Activated T-helper 2 cell treated with anti-CD3 and anti-CD28 coated beads, Interferon-gamma antibody, Interleukin-2, Interleukin-4, amounts not matched to agents 10 μg/mL and 5 μg/mL and 100 μg/mL, durations not matched to agents 14 hours and 24 hours and 36 hours (primary cell): ENCODE results near the gene GJD4. TPM values are rescaled to one million over a fixed set of nuclear protein-coding genes. Genes with fewer than 3 reads are reported as not detected.

ENCODE experiments used
- DNase-seq: peaks from one replicate; pipeline ENCODE4 v3.0.0; 2021; ENCODE audit warnings: low spot score
- H3K27ac Mint-ChIP-seq: one replicate; pipeline ENCODE4 v1.8.0; 2021; ENCODE audit warnings: mixed read lengths
- H3K27me3 Mint-ChIP-seq: one replicate; pipeline ENCODE4 v1.8.0; 2021; ENCODE audit warnings: low read depth, mixed read lengths
- H3K36me3 Mint-ChIP-seq: one replicate; pipeline ENCODE4 v1.8.0; 2021; ENCODE audit warnings: low read depth, mixed read lengths
- H3K4me1 Mint-ChIP-seq: one replicate; pipeline ENCODE4 v1.8.0; 2021; ENCODE audit warnings: low read depth, mixed read lengths
- H3K4me3 Mint-ChIP-seq: one replicate; pipeline ENCODE4 v1.8.0; 2021; ENCODE audit warnings: low read depth, mild to moderate bottlenecking, moderate library complexity, mixed read lengths
- H3K9me3 Mint-ChIP-seq: one replicate; pipeline ENCODE4 v1.8.0; 2021; ENCODE audit warnings: mixed read lengths
- intact Hi-C: fragments of 100-400 bp; cut with micrococcal nuclease; formaldehyde crosslinking; loops from one replicate; pipeline ENCODE4 v1.15.1; 2023
- total RNA-seq: library from RNA; stranded (reverse); gene quantifications from 2 replicates; pipeline ENCODE4 v1.2.3, GENCODE V29; 2022

GJD4 gene
- total RNA-seq, 1 donor from 2014 or later: not detected

- intact Hi-C loops: no loop called here
- Mint-ChIP-seq H3K36me3 (no peaks in the 10 kb centered on the region), H3K27ac (no peak overlapping the region)
Measured at GRCh38 chr10:35581655-35582054, 23.5 kb upstream of the GJD4 start.

GRCh38 chr10:35584946-35585345 is 20.2 kb upstream of the GJD4 start:
- Mint-ChIP-seq H3K4me1 (no peaks in the 10 kb centered on the region), H3K27me3 (no peaks in the 10 kb centered on the region), H3K36me3 (no peaks in the 10 kb centered on the region), H3K4me3 (no peak overlapping the region), H3K9me3 (no peaks in the 10 kb centered on the region), H3K27ac (no peak overlapping the region)
- intact Hi-C loops: no loop called here
- no peak for DNase-seq

More at GRCh38 chr10:35581655-35582054, 23.5 kb upstream of the GJD4 start:
- H3K4me1 Mint-ChIP-seq: no peaks in the 10 kb centered on the region
- H3K9me3 Mint-ChIP-seq: no peaks in the 10 kb centered on the region
- no peak overlapping the region for H3K4me3 Mint-ChIP-seq
- no peaks in the 10 kb centered on the region for H3K27me3 Mint-ChIP-seq
- no peak for DNase-seq

GRCh38 chr10:35585356-35585755 is 19.8 kb upstream of the GJD4 start:
- no peak for DNase-seq
- H3K36me3 Mint-ChIP-seq: no peaks in the 10 kb centered on the region
- no peak overlapping the region for H3K27ac Mint-ChIP-seq
- no peak overlapping the region for H3K4me3 Mint-ChIP-seq
- H3K27me3 Mint-ChIP-seq: no peaks in the 10 kb centered on the region
- no peaks in the 10 kb centered on the region for H3K4me1 Mint-ChIP-seq
- H3K9me3 Mint-ChIP-seq: no peaks in the 10 kb centered on the region
- intact Hi-C loops: no loop called here

DNA sequence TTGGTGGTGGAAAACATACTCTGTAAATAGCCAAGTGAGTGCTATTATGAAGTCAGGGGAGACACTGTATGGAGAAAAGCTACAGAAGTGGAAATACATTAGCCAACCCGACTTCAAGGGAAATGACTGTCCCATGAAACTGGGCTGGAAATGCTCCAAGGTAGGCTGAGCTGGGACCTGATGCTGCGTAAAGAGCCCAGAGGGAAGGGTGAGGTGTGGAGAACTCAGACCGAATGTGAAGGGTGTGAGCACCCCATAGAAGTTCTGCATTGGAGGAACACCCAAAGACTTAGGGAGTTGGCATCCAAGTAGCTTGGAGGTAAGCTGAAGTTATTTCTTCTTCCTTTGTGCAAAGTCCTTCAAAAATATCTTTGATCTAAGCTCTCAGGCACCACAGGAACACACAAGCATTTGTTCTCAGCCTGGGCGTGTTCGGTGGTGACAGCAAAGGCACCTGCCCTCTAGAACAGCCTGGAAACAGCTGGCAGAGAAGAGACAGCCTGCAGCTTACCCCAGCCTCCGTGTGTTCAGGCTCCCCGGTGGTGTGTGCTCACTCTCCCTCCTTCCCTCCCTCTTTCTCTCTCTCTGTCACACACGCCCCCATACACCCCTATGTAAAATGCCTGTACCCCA is 19.1 kb upstream of the GJD4 start:
- H3K4me1 Mint-ChIP-seq: no peaks in the 10 kb centered on the region
- H3K27me3 Mint-ChIP-seq: peaks cover 2% of the 10 kb centered on the region
- DNase-seq: no peak
- no peak overlapping the region for H3K4me3 Mint-ChIP-seq
- intact Hi-C loops: no loop called here
- H3K9me3 Mint-ChIP-seq: peaks cover 3% of the 10 kb centered on the region
- H3K36me3 Mint-ChIP-seq: no peaks in the 10 kb centered on the region
- no peak overlapping the region for H3K27ac Mint-ChIP-seq

DNA sequence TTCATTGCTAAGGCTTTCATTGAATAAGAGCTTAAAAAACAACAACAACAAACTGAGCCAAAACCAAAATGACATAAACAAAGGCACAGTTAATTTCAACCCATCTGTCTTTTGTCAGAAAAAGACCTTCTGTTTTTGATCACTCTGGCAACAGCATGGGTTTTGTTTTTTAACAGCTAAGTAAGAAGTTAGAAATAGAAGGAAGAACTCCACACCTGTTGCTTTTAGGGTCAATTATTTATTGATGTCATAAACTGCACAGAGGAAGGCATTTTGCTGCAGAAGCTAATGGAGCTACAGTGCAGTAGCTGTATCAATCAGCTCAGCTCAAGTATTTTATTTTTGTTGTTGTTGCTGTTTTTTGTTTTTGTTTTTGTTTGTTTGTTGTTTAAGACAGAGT is 16.3 kb upstream of the GJD4 start:
- Mint-ChIP-seq H3K4me3 (no peak overlapping the region), H3K27ac (no peak overlapping the region), H3K27me3 (peaks cover 2% of the 10 kb centered on the region), H3K4me1 (no peaks in the 10 kb centered on the region), H3K9me3 (peaks cover 10% of the 10 kb centered on the region), H3K36me3 (no peaks in the 10 kb centered on the region)
- DNase-seq: no peak
- intact Hi-C loops: no loop called here

GRCh38 chr10:35592441-35592840 is 12.7 kb upstream of the GJD4 start:
- Mint-ChIP-seq H3K36me3 (no peaks in the 10 kb centered on the region), H3K9me3 (peaks cover 10% of the 10 kb centered on the region), H3K27ac (no peak overlapping the region), H3K4me1 (no peaks in the 10 kb centered on the region), H3K4me3 (no peak overlapping the region), H3K27me3 (peaks cover 2% of the 10 kb centered on the region)
- intact Hi-C loops: no loop called here
- DNase-seq: no peak

DNA sequence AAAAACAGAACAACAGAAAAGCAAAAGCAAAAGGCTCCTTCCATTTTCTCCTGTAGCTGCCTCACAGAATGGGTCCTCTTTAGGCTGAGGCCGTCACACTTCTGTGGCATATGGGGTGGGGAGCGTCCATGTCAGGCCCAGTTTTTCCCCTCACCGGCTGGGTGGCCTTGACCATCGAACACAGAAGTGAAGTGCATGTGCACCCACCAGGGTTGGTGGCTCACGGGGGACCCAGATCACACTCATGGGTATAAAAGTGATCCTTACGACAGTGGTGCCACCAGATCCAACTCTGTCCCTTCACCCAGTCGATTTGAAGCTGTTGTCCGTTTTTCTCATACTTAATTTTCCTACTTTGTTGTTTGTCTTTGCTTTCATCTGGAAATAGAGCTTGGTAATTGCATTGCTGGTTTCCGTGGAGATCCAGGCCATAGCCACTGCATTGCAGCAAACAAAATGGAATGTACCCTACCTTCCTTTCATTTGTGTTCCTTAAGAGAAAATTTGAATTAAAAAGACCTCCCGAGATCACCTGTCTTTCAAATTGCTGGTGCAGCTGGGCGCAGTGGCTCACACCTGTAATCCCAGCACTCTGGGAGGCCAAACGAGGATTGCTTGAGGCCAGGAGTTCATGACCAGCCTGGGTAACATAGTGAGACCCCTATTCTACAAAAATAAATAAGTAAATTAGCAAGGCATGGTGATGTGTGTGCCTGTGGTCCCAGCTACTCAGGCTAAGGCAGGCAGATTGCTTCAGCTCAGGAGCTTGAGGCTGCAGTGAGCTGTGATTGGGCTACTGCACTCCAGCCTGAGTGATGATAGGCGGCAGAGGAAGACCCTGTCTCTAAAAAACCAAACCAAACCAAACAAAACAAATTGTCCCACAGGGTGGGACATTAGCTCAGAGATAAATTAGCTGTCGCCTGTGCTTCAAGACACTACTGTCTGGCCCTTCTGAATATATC is 10.7 kb upstream of the GJD4 start:
- Mint-ChIP-seq H3K36me3 (no peaks in the 10 kb centered on the region), H3K27ac (no peak overlapping the region), H3K9me3 (peaks cover 10% of the 10 kb centered on the region), H3K27me3 (peaks cover 2% of the 10 kb centered on the region), H3K4me1 (no peaks in the 10 kb centered on the region), H3K4me3 (no peak overlapping the region)
- intact Hi-C loops: no loop called here
- no peak for DNase-seq

DNA sequence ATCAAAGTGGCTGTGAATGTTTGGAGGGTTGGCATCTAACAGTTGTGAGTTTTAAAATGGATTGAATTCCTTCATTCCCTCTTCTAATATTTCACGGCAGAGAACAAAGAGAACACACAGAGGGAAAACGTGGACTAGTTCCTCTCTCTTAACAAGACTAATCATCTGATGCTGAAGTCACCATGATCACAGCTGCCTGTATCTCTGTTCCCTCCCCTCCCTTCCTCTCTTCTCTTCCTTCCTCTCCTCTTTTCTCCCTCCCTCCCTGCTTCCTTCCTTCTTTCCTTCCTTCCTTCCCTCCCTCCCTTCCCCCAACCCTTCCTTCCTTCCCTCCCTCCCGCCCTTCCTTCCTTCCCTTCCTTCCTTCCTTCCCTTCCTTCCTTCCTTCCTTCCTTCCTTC is 10.0 kb upstream of the GJD4 start:
- Mint-ChIP-seq H3K36me3 (no peaks in the 10 kb centered on the region), H3K4me3 (no peak overlapping the region), H3K27me3 (peaks cover 2% of the 10 kb centered on the region), H3K27ac (no peak overlapping the region), H3K4me1 (no peaks in the 10 kb centered on the region), H3K9me3 (peaks cover 10% of the 10 kb centered on the region)
- no peak for DNase-seq
- intact Hi-C loops: no loop called here

GRCh38 chr10:35598379-35598778 is 6.8 kb upstream of the GJD4 start:
- no peaks in the 10 kb centered on the region for H3K9me3 Mint-ChIP-seq
- H3K4me3 Mint-ChIP-seq: no peak overlapping the region
- no peak overlapping the region for H3K27ac Mint-ChIP-seq
- no peak for DNase-seq
- H3K27me3 Mint-ChIP-seq: no peaks in the 10 kb centered on the region
- no peaks in the 10 kb centered on the region for H3K4me1 Mint-ChIP-seq
- H3K36me3 Mint-ChIP-seq: no peaks in the 10 kb centered on the region
- intact Hi-C loops: no loop called here

- Mint-ChIP-seq H3K27ac (no peak overlapping the region), H3K27me3 (peaks cover 9% of the 10 kb centered on the region), H3K4me1 (no peaks in the 10 kb centered on the region), H3K4me3 (no peak overlapping the region), H3K36me3 (no peaks in the 10 kb centered on the region), H3K9me3 (no peaks in the 10 kb centered on the region)
- no peak for DNase-seq
- intact Hi-C loops: no loop called here
Measured at GRCh38 chr10:35600193-35600592, 4.9 kb upstream of the GJD4 start.

- DNase-seq: no peak
- Mint-ChIP-seq H3K27me3 (peaks cover 31% of the 10 kb centered on the region), H3K36me3 (no peaks in the 10 kb centered on the region), H3K9me3 (peaks cover 6% of the 10 kb centered on the region), H3K4me3 (no peak overlapping the region), H3K27ac (no peak overlapping the region), H3K4me1 (peaks cover 5% of the 10 kb centered on the region)
- intact Hi-C loops: no loop called here
Measured at GRCh38 chr10:35606430-35606829, 1.3 kb downstream of the GJD4 start.

DNA sequence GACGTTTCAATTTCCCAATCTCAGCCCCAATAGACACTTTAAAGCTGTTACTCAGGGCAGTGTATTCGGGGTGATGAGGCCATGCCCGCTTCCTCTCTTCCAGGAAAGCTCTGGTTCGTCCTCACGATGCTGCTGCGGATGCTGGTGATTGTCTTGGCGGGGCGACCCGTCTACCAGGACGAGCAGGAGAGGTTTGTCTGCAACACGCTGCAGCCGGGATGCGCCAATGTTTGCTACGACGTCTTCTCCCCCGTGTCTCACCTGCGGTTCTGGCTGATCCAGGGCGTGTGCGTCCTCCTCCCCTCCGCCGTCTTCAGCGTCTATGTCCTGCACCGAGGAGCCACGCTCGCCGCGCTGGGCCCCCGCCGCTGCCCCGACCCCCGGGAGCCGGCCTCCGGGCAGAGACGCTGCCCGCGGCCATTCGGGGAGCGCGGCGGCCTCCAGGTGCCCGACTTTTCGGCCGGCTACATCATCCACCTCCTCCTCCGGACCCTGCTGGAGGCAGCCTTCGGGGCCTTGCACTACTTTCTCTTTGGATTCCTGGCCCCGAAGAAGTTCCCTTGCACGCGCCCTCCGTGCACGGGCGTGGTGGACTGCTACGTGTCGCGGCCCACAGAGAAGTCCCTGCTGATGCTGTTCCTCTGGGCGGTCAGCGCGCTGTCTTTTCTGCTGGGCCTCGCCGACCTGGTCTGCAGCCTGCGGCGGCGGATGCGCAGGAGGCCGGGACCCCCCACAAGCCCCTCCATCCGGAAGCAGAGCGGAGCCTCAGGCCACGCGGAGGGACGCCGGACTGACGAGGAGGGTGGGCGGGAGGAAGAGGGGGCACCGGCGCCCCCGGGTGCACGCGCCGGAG is 2.6 kb downstream of the GJD4 start:
- no peak for DNase-seq
- intact Hi-C loops: no loop called here
- Mint-ChIP-seq H3K36me3 (no peaks in the 10 kb centered on the region), H3K4me3 (peak overlapping the region; percentile 57), H3K9me3 (peaks cover 6% of the 10 kb centered on the region), H3K27ac (no peak overlapping the region), H3K27me3 (peaks cover 31% of the 10 kb centered on the region), H3K4me1 (peaks cover 5% of the 10 kb centered on the region)

- intact Hi-C loops: no loop called here
- H3K4me1 Mint-ChIP-seq: peaks cover 5% of the 10 kb centered on the region
- DNase-seq: no peak
- H3K36me3 Mint-ChIP-seq: no peaks in the 10 kb centered on the region
- H3K27ac Mint-ChIP-seq: no peak overlapping the region
- peaks cover 6% of the 10 kb centered on the region for H3K9me3 Mint-ChIP-seq
- no peak overlapping the region for H3K4me3 Mint-ChIP-seq
- H3K27me3 Mint-ChIP-seq: peaks cover 31% of the 10 kb centered on the region
Measured at GRCh38 chr10:35608328-35608672, 3.2 kb downstream of the GJD4 start.
